ENCODE data around the gene CTU2. TPM values are rescaled to one million over a fixed set of nuclear protein-coding genes. Genes with fewer than 3 reads are reported as not detected.

The CTU2 gene
- total and polyA plus RNA-seq, 2 of the 4 experiments (the other 2 are of a cell fraction) = 12.9 to 18.4 TPM

DNA sequence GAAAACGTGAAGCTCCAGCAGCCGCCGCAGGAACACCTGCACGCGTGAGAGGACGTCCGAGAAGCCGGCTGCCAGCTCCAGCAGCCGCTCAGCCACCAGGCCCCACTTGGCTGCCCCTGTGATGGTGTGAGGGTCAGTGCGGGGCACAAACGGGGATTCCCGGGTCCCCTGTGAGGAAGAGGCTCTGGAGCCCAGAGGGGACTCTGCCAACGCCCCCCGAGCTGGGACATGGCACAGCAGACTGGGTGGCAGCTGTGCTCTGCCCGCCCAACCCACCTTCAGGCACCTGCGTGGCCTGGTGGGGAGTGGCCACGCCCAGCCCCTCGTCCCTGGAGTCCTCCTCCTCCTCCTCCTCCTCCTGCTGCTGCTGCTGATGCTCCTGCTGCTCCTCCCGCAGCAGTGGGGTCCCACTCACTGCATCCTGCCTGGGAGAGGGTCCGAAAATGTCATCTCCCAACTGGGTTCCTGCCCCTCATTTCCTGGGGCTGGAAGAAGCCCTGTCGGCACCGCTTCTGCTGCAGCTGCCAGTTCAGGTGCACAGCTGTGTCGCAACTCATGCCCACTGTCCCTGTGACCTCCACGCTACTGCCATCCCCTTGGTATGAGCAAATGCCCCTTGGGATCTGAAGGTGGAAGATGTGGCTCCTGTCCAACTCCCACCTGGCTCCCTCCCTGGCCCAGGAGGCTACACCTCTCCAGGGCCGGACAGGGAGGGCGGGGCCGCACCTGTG lies 27.5 kb downstream of the CTU2 start:
- no peak overlapping the region for H2AK5ac ChIP-seq (ENCODE audit: low read depth, low read length)
- H3K23ac ChIP-seq (ENCODE audit: low read depth, low read length) = no peak overlapping the region
- TF ChIP-seq MAZ (IDR thresholded peaks at IDR 0.05; ENCODE audit: borderline replicate concordance, low read depth, low read length) (no peak), CEBPB (IDR thresholded peaks at IDR 0.05; ENCODE audit: low read depth, low read length) (peak; percentile 48; the same call in 1 of the 2 replicates)
- H2BK20ac ChIP-seq (ENCODE audit: low read depth, low read length) = no peak overlapping the region
- H4K91ac ChIP-seq (ENCODE audit: insufficient read depth, low read depth, low read length) = no peak overlapping the region
- WGBS, 2 experiments (ENCODE audit: extremely low coverage in 2 of 2, insufficient read length in 1 of 2) = 96% methylated on average over 8 of the region's 27 CpGs; no CpG with 5 or more reads in 1 of the 2 experiments
- H2AK9ac ChIP-seq (replicated peaks; ENCODE audit: low read depth, low read length, poor library complexity) = peak overlapping the region; percentile 61
- H2BK120ac ChIP-seq (ENCODE audit: low read depth, low read length) = no peak overlapping the region
- H3K4ac ChIP-seq (ENCODE audit: low read depth, low read length) = no peak overlapping the region
- dilution Hi-C loops (cut with HindIII; ENCODE audit: low sequenced_read_pairs, unreplicated experiment) = no loop called here
- no peak overlapping the region for H3K9ac ChIP-seq (ENCODE audit: low read depth, low read length)
- H3K56ac ChIP-seq (ENCODE audit: extremely low read depth, insufficient read depth, low read length) = no peak overlapping the region
- H3K9me1 ChIP-seq (ENCODE audit: insufficient read depth, low read length) = no peaks in the 10 kb centered on the region; the same call in 1 of the 2 replicates
- no peaks in the 10 kb centered on the region for H3K27me3 ChIP-seq (ENCODE audit: control insufficient read depth, insufficient read depth, low read length)
- no peak overlapping the region for H4K8ac ChIP-seq (ENCODE audit: low read depth in 2 of 2, low read length in 2 of 2)
- peaks cover 2 to 58% of the 10 kb centered on the region in 2 experiments; a peak in 3 of 4 replicates for H3K79me1 ChIP-seq (ENCODE audit: low read depth in 1 of 2, low read length in 2 of 2)
- no peak overlapping the region for H3K18ac ChIP-seq (ENCODE audit: low read depth, low read length)
- CTCF ChIA-PET = no interaction called here
- ATAC-seq (ENCODE audit: low read depth) = no peak
- DNase-seq = no peak
- H3K14ac ChIP-seq (replicated peaks; ENCODE audit: low read depth, low read length) = no peak overlapping the region
- H4K20me1 ChIP-seq (ENCODE audit: insufficient read depth, low read length) = peaks cover 60% of the 10 kb centered on the region
- H3K9me3 ChIP-seq (ENCODE audit: control insufficient read depth, insufficient read depth, low read length) = no peaks in the 10 kb centered on the region
- POLR2A ChIA-PET (ENCODE audit: unreplicated experiment) = no interaction called here
- H3K4me2 ChIP-seq (ENCODE audit: low read depth, low read length) = no peak overlapping the region
- H2BK15ac ChIP-seq (ENCODE audit: low read depth, low read length) = no peak overlapping the region
- in situ Hi-C loops (cut with MboI; ENCODE audit: low sequenced_read_pairs) = no loop called here
- intact Hi-C loops (cut with micrococcal nuclease) = no loop called here
- no peak overlapping the region for H2BK5ac ChIP-seq (ENCODE audit: low read depth, low read length, poor library complexity, severe bottlenecking)
- H2AFZ ChIP-seq (replicated peaks; ENCODE audit: low read length, poor library complexity) = no peak overlapping the region
- BruUV-seq (replicated peaks) = no TSS peak
- H3K4me1 ChIP-seq (ENCODE audit: control insufficient read depth, insufficient read depth, low read length) = no peaks in the 10 kb centered on the region
- H3K27ac ChIP-seq (ENCODE audit: insufficient read depth, low read length) = no peak overlapping the region
- H3K4me3 ChIP-seq (ENCODE audit: insufficient read depth, low read depth, low read length) = no peak overlapping the region
- no peak overlapping the region for H4K5ac ChIP-seq (ENCODE audit: low read depth, low read length)
- peaks cover 66% of the 10 kb centered on the region for H3K36me3 ChIP-seq (ENCODE audit: control insufficient read depth, insufficient read depth, low read length)

All from IMR-90 (cell line).